H1 (cell line): Measurements from ENCODE around the gene MYBPH. TPM values are rescaled to one million over a fixed set of nuclear protein-coding genes. Genes with fewer than 3 reads are reported as not detected.

Experiments used
- CTCF ChIA-PET: fragments of 300-600 bp; sonication (Branson Sonifier 250); formaldehyde crosslinking; loops from one replicate; lab custom pipeline; 2021; ENCODE audit not compliant: partially characterized antibody; lab: Charles Lee
- POLR2A ChIA-PET: fragments of 300-600 bp; sonication (Branson Sonifier 250); formaldehyde crosslinking; loops from one replicate; lab custom pipeline; 2021; ENCODE audit warnings: inconsistent platforms; ENCODE audit not compliant: partially characterized antibody; lab: Charles Lee
- DNase-seq, 2 experiments: peaks; one replicate each; pipeline versions ENCODE4 v3.0.0 to v3.0.0-alpha.2; 2010 to 2022; ENCODE audit warnings: low spot score in 2 of 2, low read depth in 1 of 2, mixed read lengths in 1 of 2
- FAIRE-seq: peaks from 2 replicates; lab custom pipeline; 2011; peaks lifted over from hg19 to GRCh38; lab: Jason Lieb, UNC
- H2AFZ ChIP-seq: 2 replicates; pipeline ENCODE4 v1.8.1; 2012; ENCODE audit warnings: low read length, inconsistent platforms
- H2AK5ac ChIP-seq: 2 replicates; pipeline ENCODE4 v1.6.1; 2013; ENCODE audit warnings: low read depth, low read length
- H2BK120ac ChIP-seq: replicated peaks from 2 replicates; pipeline ENCODE3; 2013; ENCODE audit warnings: low read depth, low read length, inconsistent platforms
- H2BK12ac ChIP-seq: 2 replicates; pipeline ENCODE4 v1.6.1; 2013; ENCODE audit warnings: low read depth, low read length
- H2BK15ac ChIP-seq: 2 replicates; pipeline ENCODE4 v1.6.1; 2013; ENCODE audit warnings: low read length
- H2BK20ac ChIP-seq: 2 replicates; pipeline ENCODE4 v1.6.1; 2013; ENCODE audit warnings: low read length
- H2BK5ac ChIP-seq: 2 replicates; pipeline ENCODE4 v1.6.1; 2013; ENCODE audit warnings: low read depth, low read length
- H3K14ac ChIP-seq: 2 replicates; pipeline ENCODE4 v1.6.1; 2013; ENCODE audit warnings: inconsistent platforms; ENCODE audit not compliant: insufficient read length
- H3K18ac ChIP-seq: 2 replicates; pipeline ENCODE4 v1.6.1; 2013; ENCODE audit warnings: low read length; ENCODE audit errors: extremely low read depth
- H3K23ac ChIP-seq: 2 replicates; pipeline ENCODE4 v1.6.1; 2013; ENCODE audit warnings: inconsistent platforms; ENCODE audit not compliant: insufficient read length
- H3K23me2 ChIP-seq: 2 replicates; pipeline ENCODE4 v1.6.1; 2013; ENCODE audit warnings: low read depth, low read length
- H3K27ac ChIP-seq: 2 replicates; pipeline ENCODE4 v1.6.1; 2011; ENCODE audit warnings: low read depth, low read length, inconsistent platforms
- H3K27me3 ChIP-seq, 4 experiments: replicated peaks in 1 of 4; 1 replicate in 1 of 4; 2 replicates in 3 of 4; pipeline versions ENCODE4 v1.6.1 to v1.8.1; 2011 to 2013; ENCODE audit warnings: low read length in 3 of 4, mild to moderate bottlenecking in 3 of 4, inconsistent platforms in 2 of 4, mixed read lengths in 2 of 4, moderate library complexity in 1 of 4; ENCODE audit not compliant: control insufficient read depth in 3 of 4, insufficient read depth in 3 of 4; ENCODE audit errors: extremely low read depth in 1 of 4
- H3K36me3 ChIP-seq, 4 experiments: 2 replicates each; pipeline versions ENCODE4 v1.6.1 to v1.8.1; 2011 to 2013; ENCODE audit warnings: mild to moderate bottlenecking in 4 of 4, low read length in 3 of 4, moderate library complexity in 2 of 4, control low read depth in 1 of 4, inconsistent platforms in 1 of 4; ENCODE audit not compliant: insufficient read depth in 4 of 4, control insufficient read depth in 2 of 4
- H3K4ac ChIP-seq: replicated peaks from 2 replicates; pipeline ENCODE3; 2013; ENCODE audit warnings: low read length, low read depth, mixed read lengths, inconsistent platforms; ENCODE audit not compliant: insufficient read length
- H3K4me1 ChIP-seq, 4 experiments: replicated peaks in 1 of 4; 1 replicate in 1 of 4; 2 replicates in 3 of 4; pipeline versions ENCODE4 v1.6.1 to v1.8.1; 2011 to 2013; ENCODE audit warnings: low read length in 3 of 4, inconsistent platforms in 2 of 4, mixed read lengths in 1 of 4; ENCODE audit not compliant: insufficient read depth in 4 of 4, control insufficient read depth in 3 of 4
- H3K4me2 ChIP-seq, 2 experiments: 2 replicates each; pipeline versions ENCODE4 v1.6.1 to v1.8.1; 2011 to 2013; ENCODE audit warnings: low read depth in 2 of 2, low read length in 2 of 2, control low read depth in 1 of 2, inconsistent platforms in 1 of 2, mild to moderate bottlenecking in 1 of 2; ENCODE audit not compliant: insufficient read depth in 1 of 2
- H3K4me3 ChIP-seq, 4 experiments: fragments of 200-600, 300-600 bp in 1 of 4; sonication (generic), shearing (Covaris generic), sonication (Bioruptor Twin) in 1 of 4; 2 replicates each; pipeline versions ENCODE4 v1.5.1 to v1.8.1; 2011 to 2016; ENCODE audit warnings: low read length in 4 of 4, low read depth in 3 of 4, control low read depth in 2 of 4, inconsistent platforms in 2 of 4, mild to moderate bottlenecking in 2 of 4, mixed read lengths in 1 of 4, moderate library complexity in 1 of 4; ENCODE audit not compliant: insufficient read depth in 2 of 4; ENCODE audit errors: extremely low read depth in 1 of 4
- H3K56ac ChIP-seq: replicated peaks from 2 replicates; pipeline ENCODE3; 2013; ENCODE audit warnings: low read depth, mild to moderate bottlenecking, mixed read lengths, low read length, inconsistent platforms; ENCODE audit not compliant: insufficient read length
- H3K79me1 ChIP-seq: 2 replicates; pipeline ENCODE4 v1.6.1; 2013; ENCODE audit warnings: low read depth, low read length, control low read depth
- H3K79me2 ChIP-seq, 2 experiments: 2 replicates each; pipeline versions ENCODE4 v1.6.1 to v1.8.1; 2012 to 2013; ENCODE audit warnings: low read length in 2 of 2, mild to moderate bottlenecking in 2 of 2, inconsistent platforms in 1 of 2; ENCODE audit not compliant: insufficient read depth in 2 of 2, control insufficient read depth in 1 of 2
- H3K9ac ChIP-seq, 4 experiments: replicated peaks in 1 of 4; 1 replicate in 1 of 4; 2 replicates in 3 of 4; pipeline versions ENCODE4 v1.6.1 to v1.8.1; 2011 to 2013; ENCODE audit warnings: low read depth in 3 of 4, low read length in 3 of 4, control low read depth in 2 of 4, mild to moderate bottlenecking in 2 of 4, moderate library complexity in 2 of 4, inconsistent platforms in 1 of 4; ENCODE audit errors: extremely low read depth in 1 of 4
- H3K9me3 ChIP-seq, 2 experiments: 2 replicates each; pipeline versions ENCODE4 v1.6.1 to v1.8.1; 2012 to 2013; ENCODE audit warnings: mild to moderate bottlenecking in 2 of 2, moderate library complexity in 2 of 2, control low read depth in 1 of 2, inconsistent platforms in 1 of 2, low read depth in 1 of 2, low read length in 1 of 2, mixed read lengths in 1 of 2; ENCODE audit not compliant: insufficient read depth in 2 of 2
- H4K20me1 ChIP-seq, 2 experiments: replicated peaks in 1 of 2; 2 replicates each; pipeline versions ENCODE3 to v1.8.1; 2011 to 2013; ENCODE audit warnings: inconsistent platforms in 2 of 2, low read length in 2 of 2, mild to moderate bottlenecking in 1 of 2; ENCODE audit not compliant: insufficient read depth in 2 of 2, control insufficient read depth in 1 of 2
- H4K5ac ChIP-seq: 2 replicates; pipeline ENCODE4 v1.6.1; 2013; ENCODE audit warnings: low read length, low read depth, mixed read lengths, inconsistent platforms; ENCODE audit not compliant: insufficient read length
- H4K8ac ChIP-seq: 2 replicates; pipeline ENCODE4 v1.8.0; 2013; ENCODE audit warnings: mild to moderate bottlenecking, moderate library complexity, low read length, inconsistent platforms; ENCODE audit not compliant: insufficient read depth; ENCODE audit errors: extremely low read depth
- H4K91ac ChIP-seq: replicated peaks from 2 replicates; pipeline ENCODE3; 2013; ENCODE audit warnings: low read length, mixed read lengths, inconsistent platforms; ENCODE audit not compliant: insufficient read length
- EGR1 ChIP-seq: IDR thresholded peaks from 2 replicates; pipeline ENCODE4 v1.6.1; 2011; ENCODE audit warnings: low read depth, low read length, borderline replicate concordance
- HDAC6 ChIP-seq: IDR thresholded peaks from one replicate; pipeline ENCODE4 v1.7.1; 2012; ENCODE audit warnings: low read depth, mild to moderate bottlenecking, inconsistent platforms, low read length, moderate library complexity
- SP1 ChIP-seq: IDR thresholded peaks from 2 replicates; pipeline ENCODE4 v1.6.1; 2011; ENCODE audit warnings: low read depth, low read length
- TEAD4 ChIP-seq: IDR thresholded peaks from 2 replicates; pipeline ENCODE4 v1.6.1; 2012; ENCODE audit warnings: low read depth, low read length, inconsistent platforms, mixed read lengths
- WGBS, 2 experiments: shearing (Covaris generic) in 1 of 2; methylation state at CpG; one replicate each; pipeline versions ENCODE4 v1.1.6 to v1.1.7; 2013 to 2015; ENCODE audit warnings: low lambda C conversion rate in 2 of 2, mixed read lengths in 2 of 2, inconsistent platforms in 1 of 2, low coverage in 1 of 2, missing lambda C conversion rate in 1 of 2; ENCODE audit not compliant: insufficient replicate concordance in 2 of 2, insufficient coverage in 1 of 2, insufficient read length in 1 of 2; ENCODE audit errors: extremely low coverage in 1 of 2, missing lambda C conversion rate in 1 of 2; 5-methylcytosine and 5-hydroxymethylcytosine counted together
- polyA plus RNA-seq, 7 experiments: library from polyadenylated mRNA; depleted of rRNA in 3 of 7; stranded (reverse) in 5 of 7; unstranded in 2 of 7; fragments of >200 nt in 5 of 7; fragments of 200-250 nt in 2 of 7; gene quantifications; 1 replicate in 5 of 7; 2 replicates in 1 of 7; 4 replicates in 1 of 7; pipeline versions ENCODE4 v1.2.1 to v1.2.3, GENCODE V29; 2011 to 2013; ENCODE audit warnings: missing spikeins in 2 of 7, mixed read lengths in 2 of 7
- total RNA-seq: library from RNA; stranded (reverse); fragmentation: NEBNext Ultra II Directional; extraction: Animal tissue kit (Norgen Biotek cat#: 25700); gene quantifications from 2 replicates; pipeline ENCODE4 v1.2.1, GENCODE V29; 2021

MYBPH gene
- total and polyA plus RNA-seq, 2 of the 8 experiments (the other 6 are each of a cell fraction or from before 2014, with no cell fraction given) = not detected

- no peak overlapping the region for H2AFZ ChIP-seq
- WGBS, 2 experiments = 93% methylated on average over 4 of the region's 5 CpGs; no CpG with 5 or more reads in 1 of the 2 experiments
- H3K4me3 ChIP-seq = no peak overlapping the region
- H3K4ac ChIP-seq = no peak overlapping the region
- no peak overlapping the region for H2BK120ac ChIP-seq
- H3K4me1 ChIP-seq = peaks cover 0 to 4% (median 0%) of the 10 kb centered on the region in 4 experiments; a peak in 1 of 7 replicates
- TF ChIP-seq SP1 (no peak), HDAC6 (no peak), EGR1 (no peak), TEAD4 (peak; percentile 44; the same call in 1 of the 2 replicates)
- no peak for DNase-seq
- H3K79me1 ChIP-seq = no peaks in the 10 kb centered on the region
- H2AK5ac ChIP-seq = no peak overlapping the region
- no peak overlapping the region for H3K14ac ChIP-seq
- no peaks in the 10 kb centered on the region for H3K9me3 ChIP-seq
- no peaks in the 10 kb centered on the region for H3K79me2 ChIP-seq
- no peaks in the 10 kb centered on the region for H3K23me2 ChIP-seq
- H3K27me3 ChIP-seq = no peaks in the 10 kb centered on the region
- H2BK12ac ChIP-seq = no peak overlapping the region
- no peak for FAIRE-seq
- H4K91ac ChIP-seq = no peak overlapping the region
- no peak overlapping the region for H3K18ac ChIP-seq
- H2BK20ac ChIP-seq = no peak overlapping the region
- H3K4me2 ChIP-seq = no peak overlapping the region
- H2BK5ac ChIP-seq = no peak overlapping the region
- no peak overlapping the region for H4K5ac ChIP-seq
- ChIA-PET CTCF (interaction anchor here (0.6 to 6.0 kb wide), 18 partner anchors 9 to 479 kb away, joined by 3 to 56 read pairs (median 4); partner anchors contain the start of gene CHI3L1), POLR2A (interaction anchor here (1.6 kb wide), 2 partner anchors 9 to 59 kb away, joined by 3 to 4 read pairs; no protein-coding TSS in a partner anchor)
- no peak overlapping the region for H4K8ac ChIP-seq
- H3K27ac ChIP-seq = no peak overlapping the region
- no peak overlapping the region for H3K23ac ChIP-seq
- no peak overlapping the region for H2BK15ac ChIP-seq
- H3K56ac ChIP-seq = no peak overlapping the region
- no peaks in the 10 kb centered on the region for H4K20me1 ChIP-seq
- no peaks in the 10 kb centered on the region for H3K36me3 ChIP-seq
- H3K9ac ChIP-seq = no peak overlapping the region
These were observed 30.6 kb upstream of the MYBPH start for GRCh38 chr1:203206129-203206687.
